Transverse colon (tissue), 3 donors: ENCODE results near the gene OR6N2.

Experiments used
- CTCF ChIP-seq, 5 experiments: fragments of 200-600 bp in 3 of 5; fragments of 450-650 bp in 2 of 5; sonication (generic) in 3 of 5; IDR thresholded peaks; 1 replicate in 2 of 5; 2 replicates in 3 of 5; pipeline ENCODE4 v1.5.1; 2016 to 2017; ENCODE audit warnings: antibody characterized with exemption in 5 of 5, inconsistent platforms in 3 of 5, mild to moderate bottlenecking in 2 of 5, moderate library complexity in 1 of 5
- EP300 ChIP-seq: sonication (generic); formaldehyde crosslinking; IDR thresholded peaks from one replicate; pipeline ENCODE4 v1.6.1; 2017; ENCODE audit warnings: antibody characterized with exemption, low read depth
- POLR2A ChIP-seq: fragments of 450-650 bp; IDR thresholded peaks from one replicate; pipeline ENCODE4 v1.6.1; 2016; ENCODE audit warnings: antibody characterized with exemption, mild to moderate bottlenecking, moderate library complexity

GRCh38 chr1:158812336-158812735 lies 31.3 kb upstream of the OR6N2 start:
- no peak for TF ChIP-seq CTCF (IDR thresholded peaks at IDR 0.05)
- TF ChIP-seq EP300 = no peak
- no peak for TF ChIP-seq POLR2A
